ENCODE results near the gene MAP3K7CL.

The MAP3K7CL gene

GRCh38 chr21:29130270-29130969, at the start of gene MAP3K7CL:
Gene MAP3K7CL (plus strand): TSS chr21:29130644. CDS start chr21:29133345, 2,701 bp downstream.
- no peak for DNase-seq (ENCODE audit: low read depth in 2 of 2, low spot score in 1 of 2)

GRCh38 chr21:29082046-29082815, 48.2 kb upstream of the MAP3K7CL start:
- DNase-seq (ENCODE audit: low read depth in 2 of 2, low spot score in 1 of 2), result no peak

- no peak for DNase-seq (ENCODE audit: low read depth in 2 of 2, low spot score in 1 of 2)
These were observed 47.1 kb upstream of the MAP3K7CL start for GRCh38 chr21:29083306-29083705.

- no peak for DNase-seq (ENCODE audit: low read depth in 2 of 2, low spot score in 1 of 2)
These were observed 46.1 kb upstream of the MAP3K7CL start for GRCh38 chr21:29084372-29084771.

GRCh38 chr21:29085106-29085752, 45.2 kb upstream of the MAP3K7CL start:
- no peak for DNase-seq (ENCODE audit: low read depth in 2 of 2, low spot score in 1 of 2)

GRCh38 chr21:29091033-29091432, 39.4 kb upstream of the MAP3K7CL start:
- DNase-seq (ENCODE audit: low read depth in 2 of 2, low spot score in 1 of 2), result no peak

- no peak for DNase-seq (ENCODE audit: low read depth in 2 of 2, low spot score in 1 of 2)
These were observed 38.1 kb upstream of the MAP3K7CL start for GRCh38 chr21:29092102-29092959.

- DNase-seq (ENCODE audit: low read depth in 2 of 2, low spot score in 1 of 2), result no peak
These were observed 34.0 kb upstream of the MAP3K7CL start for GRCh38 chr21:29096218-29097015.

GRCh38 chr21:29098156-29098555, 32.3 kb upstream of the MAP3K7CL start:
- DNase-seq (ENCODE audit: low read depth in 2 of 2, low spot score in 1 of 2), result no peak

GRCh38 chr21:29102791-29103257, 27.6 kb upstream of the MAP3K7CL start:
- no peak for DNase-seq (ENCODE audit: low read depth in 2 of 2, low spot score in 1 of 2)

GRCh38 chr21:29104239-29104708, 26.2 kb upstream of the MAP3K7CL start:
- no peak for DNase-seq (ENCODE audit: low read depth in 2 of 2, low spot score in 1 of 2)

GRCh38 chr21:29105218-29105617, 25.2 kb upstream of the MAP3K7CL start:
- DNase-seq (ENCODE audit: low read depth in 2 of 2, low spot score in 1 of 2), result no peak

GRCh38 chr21:29114765-29115500, 15.5 kb upstream of the MAP3K7CL start:
- DNase-seq (ENCODE audit: low read depth in 2 of 2, low spot score in 1 of 2), result no peak

- no peak for DNase-seq (ENCODE audit: low read depth in 2 of 2, low spot score in 1 of 2)
These were observed 14.5 kb upstream of the MAP3K7CL start for GRCh38 chr21:29115899-29116298.

GRCh38 chr21:29117372-29117955, 13.0 kb upstream of the MAP3K7CL start:
- no peak for DNase-seq (ENCODE audit: low read depth in 2 of 2, low spot score in 1 of 2)

GRCh38 chr21:29121759-29122158, 8.7 kb upstream of the MAP3K7CL start:
- DNase-seq (ENCODE audit: low read depth in 2 of 2, low spot score in 1 of 2), result no peak

- DNase-seq (ENCODE audit: low read depth in 2 of 2, low spot score in 1 of 2), result no peak
These were observed 5.8 kb upstream of the MAP3K7CL start for GRCh38 chr21:29124645-29125044.

- no peak for DNase-seq (ENCODE audit: low read depth in 2 of 2, low spot score in 1 of 2)
These were observed 5.3 kb upstream of the MAP3K7CL start for GRCh38 chr21:29125191-29125590.

GRCh38 chr21:29125979-29126378, 4.5 kb upstream of the MAP3K7CL start:
- no peak for DNase-seq (ENCODE audit: low read depth in 2 of 2, low spot score in 1 of 2)

Measured in stimulated activated CD8-positive, alpha-beta memory T cell treated with anti-CD3 and anti-CD28 coated beads, Interleukin-4, amount 100 ng/mL, for 1 hour (primary cell).